ENCODE data around the gene PP2D1. TPM values are rescaled to one million over a fixed set of nuclear protein-coding genes. Genes with fewer than 3 reads are reported as not detected.

The PP2D1 gene
- total RNA-seq, 4 donors from 2014 or later: not detected

DNA sequence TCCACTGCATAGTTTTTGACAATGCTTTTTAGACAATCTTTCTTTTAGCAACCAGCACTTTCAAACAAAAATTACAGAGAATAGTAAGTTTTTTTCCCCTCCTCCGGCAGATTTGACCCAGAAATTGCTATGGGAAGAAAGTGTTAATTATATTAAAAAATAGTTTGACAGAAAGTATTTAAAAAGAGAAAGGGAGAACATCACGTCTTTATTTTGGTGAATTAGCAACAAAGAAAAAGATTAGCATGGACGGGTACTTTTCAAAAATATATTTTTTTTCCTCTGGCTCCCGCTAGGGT, 27.4 kb upstream of the PP2D1 start:
- no peak for TF ChIP-seq CTCF (IDR thresholded peaks at IDR 0.05; ENCODE audit: low read depth)

- TF ChIP-seq CTCF (IDR thresholded peaks at IDR 0.05; ENCODE audit: low read depth): no peak
Observed at GRCh38 chr3:20038699-20039465, 26.8 kb upstream of the PP2D1 start.

GRCh38 chr3:20037255-20037996, 25.4 kb upstream of the PP2D1 start:
- TF ChIP-seq CTCF (IDR thresholded peaks at IDR 0.05; ENCODE audit: low read depth): no peak

- TF ChIP-seq CTCF (IDR thresholded peaks at IDR 0.05; ENCODE audit: low read depth): no peak
Observed at GRCh38 chr3:20035019-20035418, 23.0 kb upstream of the PP2D1 start.

GRCh38 chr3:20028905-20029331, 16.9 kb upstream of the PP2D1 start:
- no peak for TF ChIP-seq CTCF (IDR thresholded peaks at IDR 0.05; ENCODE audit: low read depth)

DNA sequence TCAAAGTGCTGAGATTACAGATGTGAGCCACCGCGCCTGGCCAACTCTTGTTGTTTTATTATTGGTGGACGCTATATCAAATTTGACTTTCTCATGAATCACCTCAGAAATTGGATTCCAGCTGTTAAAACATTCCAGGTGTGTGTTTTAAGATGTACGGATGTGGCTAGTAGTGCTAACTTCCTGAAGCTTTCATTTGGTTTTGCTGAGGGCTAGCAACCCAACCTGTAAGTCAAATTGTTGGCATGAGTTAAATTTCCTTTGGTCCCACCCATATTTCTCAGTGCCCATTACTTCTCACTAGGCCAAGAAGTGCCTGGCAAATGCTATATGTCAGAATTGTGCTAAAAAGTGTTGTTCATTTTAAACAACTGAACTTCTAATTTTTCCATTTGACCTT, 15.1 kb upstream of the PP2D1 start:
- no peak for TF ChIP-seq CTCF (IDR thresholded peaks at IDR 0.05; ENCODE audit: low read depth)

DNA sequence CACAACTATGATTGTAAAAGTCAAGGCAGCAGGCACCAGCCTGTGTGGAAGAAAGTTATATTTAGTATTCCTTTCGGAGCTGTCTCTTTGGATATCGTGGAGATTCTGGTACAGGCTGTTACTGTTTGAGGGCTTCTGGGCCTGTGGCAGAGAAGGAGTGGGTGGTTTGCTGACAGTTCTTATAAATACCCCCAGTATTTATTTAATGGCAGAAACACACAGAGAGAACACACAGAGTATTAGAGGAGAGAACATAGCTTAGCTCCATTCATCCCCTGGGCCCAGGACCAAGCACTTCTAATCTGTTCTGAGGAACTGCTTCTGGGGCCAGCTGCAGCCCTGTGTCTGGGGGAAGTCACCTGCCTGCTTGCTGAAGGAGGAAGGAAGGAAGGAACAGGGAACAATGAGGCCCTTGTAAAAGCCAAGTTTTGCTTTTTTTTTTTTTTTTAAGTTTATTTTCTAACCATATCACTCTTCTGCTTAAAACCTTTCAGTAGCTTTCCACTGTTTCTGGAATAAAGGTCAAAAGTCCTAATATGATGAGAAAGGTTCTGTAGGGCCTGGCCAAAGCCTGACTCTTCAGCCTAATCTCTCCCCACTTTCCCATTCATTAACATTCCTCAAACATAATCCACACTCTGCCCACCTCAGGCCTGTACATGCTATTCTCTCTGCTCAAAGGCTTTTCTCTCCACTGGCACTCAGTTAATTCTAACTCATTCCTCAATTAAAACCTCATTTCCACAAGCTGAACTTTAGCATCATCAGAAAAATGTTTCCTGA, 11.8 kb upstream of the PP2D1 start:
- TF ChIP-seq CTCF (IDR thresholded peaks at IDR 0.05; ENCODE audit: low read depth): no peak

Data from subcutaneous adipose tissue (tissue), 4 donors.